Measurements from ENCODE around the gene PLXNC1.

The PLXNC1 gene

DNA sequence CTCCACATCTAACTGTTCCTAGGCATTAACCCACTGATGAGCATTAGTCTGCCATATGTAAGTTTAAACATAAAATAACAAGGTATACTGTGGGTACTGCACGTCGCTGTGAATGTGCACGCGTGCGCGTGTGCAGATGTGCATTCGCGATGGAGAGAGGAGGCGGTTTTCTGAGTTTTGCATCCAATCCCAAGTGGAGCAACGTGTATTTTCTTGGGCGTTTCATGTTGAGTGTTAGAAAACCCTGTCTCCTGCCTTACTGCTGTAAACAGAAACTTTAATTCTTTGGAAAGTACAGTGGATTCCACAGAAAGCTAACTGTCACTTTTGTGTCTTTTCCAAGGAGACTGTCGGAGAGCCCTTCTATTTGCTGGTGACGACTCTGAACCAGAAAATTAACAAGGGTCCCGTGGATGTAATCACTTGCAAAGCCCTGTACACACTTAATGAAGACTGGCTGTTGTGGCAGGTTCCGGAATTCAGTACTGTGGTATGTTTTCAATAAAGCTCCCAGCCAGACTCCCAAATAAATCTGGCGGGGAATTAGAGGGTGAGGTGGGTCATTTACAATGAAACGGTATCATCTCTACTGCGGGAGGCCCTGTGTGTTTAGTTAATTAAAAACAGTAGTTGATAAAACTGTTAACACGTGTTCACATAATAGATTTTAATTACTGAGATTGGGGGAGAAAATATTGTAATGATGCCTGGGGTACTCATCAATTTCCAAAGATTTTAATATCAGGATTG lies 116.5 kb downstream of the PLXNC1 start:
- Histone ChIP-seq H3K27me3 (ENCODE audit: control insufficient read depth, insufficient read depth, low read length) (no peaks in the 10 kb centered on the region; the same call in 1 of the 2 replicates), H3K9me3 (ENCODE audit: control insufficient read depth, insufficient read depth, low read length) (no peaks in the 10 kb centered on the region), H3K36me3 (ENCODE audit: control insufficient read depth, insufficient read depth, low read length) (no peaks in the 10 kb centered on the region), H3K4me1 (ENCODE audit: control insufficient read depth, insufficient read depth, low read length) (peaks cover 24% of the 10 kb centered on the region), H3K27ac (ENCODE audit: low read length) (no peak overlapping the region), H3K4me3 (ENCODE audit: low read length) (no peak overlapping the region)
- WGBS (ENCODE audit: insufficient coverage, insufficient read length) = no CpG with 5 or more reads among the region's 19 CpGs
- no peak for DNase-seq (ENCODE audit: low read depth, low spot score)

DNA sequence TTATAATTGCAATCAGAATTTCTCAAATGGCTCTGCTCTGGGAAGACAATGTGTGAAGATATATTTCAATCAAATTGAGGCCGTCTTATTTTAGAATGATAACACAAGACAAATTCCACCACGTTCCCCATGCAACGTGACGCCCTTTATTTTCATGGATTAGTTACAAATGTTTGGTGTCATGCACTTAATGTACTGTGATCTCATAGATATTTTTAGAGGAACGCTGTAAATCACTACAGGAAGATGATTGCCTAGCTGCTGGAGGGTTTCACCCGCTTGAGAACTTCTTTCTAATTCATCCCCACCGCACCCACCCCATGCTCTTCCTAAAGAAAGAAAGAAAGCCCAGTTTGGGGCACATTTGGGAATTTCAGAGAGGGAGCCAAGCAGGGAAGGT lies 117.2 kb downstream of the PLXNC1 start:
- Histone ChIP-seq H3K4me1 (ENCODE audit: control insufficient read depth, insufficient read depth, low read length) (peaks cover 23% of the 10 kb centered on the region), H3K36me3 (ENCODE audit: control insufficient read depth, insufficient read depth, low read length) (no peaks in the 10 kb centered on the region), H3K9me3 (ENCODE audit: control insufficient read depth, insufficient read depth, low read length) (no peaks in the 10 kb centered on the region), H3K4me3 (ENCODE audit: low read length) (no peak overlapping the region), H3K27me3 (ENCODE audit: control insufficient read depth, insufficient read depth, low read length) (no peaks in the 10 kb centered on the region; the same call in 1 of the 2 replicates), H3K27ac (ENCODE audit: low read length) (no peak overlapping the region)
- WGBS (ENCODE audit: insufficient coverage, insufficient read length) = no CpG with 5 or more reads among the region's 7 CpGs
- no peak for DNase-seq (ENCODE audit: low read depth, low spot score)

DNA sequence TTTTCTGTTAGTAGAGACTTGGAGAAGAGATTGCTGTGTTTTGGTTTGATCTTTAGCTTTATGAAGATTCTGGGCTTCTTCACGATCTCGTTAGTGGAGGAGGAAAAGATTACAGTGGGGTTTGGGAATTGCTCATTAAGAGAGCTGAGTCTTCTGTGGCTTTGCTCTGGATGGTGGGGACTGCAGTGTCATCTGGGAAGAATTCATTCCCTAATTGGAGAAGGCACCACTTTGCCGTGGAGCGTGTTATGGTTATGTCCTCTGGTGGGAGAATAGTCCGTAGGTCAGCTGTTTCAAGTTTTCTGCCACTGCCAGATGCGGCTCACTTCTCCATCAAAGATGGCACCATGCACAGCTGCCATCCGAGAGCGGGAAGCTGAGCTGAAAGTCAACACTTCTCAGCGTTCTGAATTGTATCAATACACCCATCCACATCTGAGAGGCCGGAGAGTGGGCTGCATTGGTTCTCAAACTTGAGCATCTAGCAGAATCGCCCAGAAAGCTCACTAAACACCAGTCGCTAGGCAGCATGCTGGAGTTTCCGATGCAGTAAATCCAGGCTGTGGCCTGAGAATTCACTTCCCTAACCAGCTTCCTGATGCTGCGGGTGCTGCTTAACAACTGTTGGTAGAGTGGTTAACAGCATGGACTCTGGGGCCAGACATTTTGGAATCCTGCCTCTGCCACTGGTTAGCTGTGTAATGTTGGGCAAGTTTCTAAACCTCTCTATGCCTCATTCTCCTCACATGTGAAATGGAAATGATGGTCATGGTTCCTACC lies 117.8 kb downstream of the PLXNC1 start:
- peaks cover 21% of the 10 kb centered on the region for H3K4me1 ChIP-seq (ENCODE audit: control insufficient read depth, insufficient read depth, low read length)
- H3K9me3 ChIP-seq (ENCODE audit: control insufficient read depth, insufficient read depth, low read length) = no peaks in the 10 kb centered on the region
- H3K27ac ChIP-seq (ENCODE audit: low read length) = no peak overlapping the region
- DNase-seq (ENCODE audit: low read depth, low spot score) = no peak
- H3K36me3 ChIP-seq (ENCODE audit: control insufficient read depth, insufficient read depth, low read length) = no peaks in the 10 kb centered on the region
- no peaks in the 10 kb centered on the region; the same call in 1 of the 2 replicates for H3K27me3 ChIP-seq (ENCODE audit: control insufficient read depth, insufficient read depth, low read length)
- no peak overlapping the region for H3K4me3 ChIP-seq (ENCODE audit: low read length)
- no CpG with 5 or more reads among the region's 14 CpGs for WGBS (ENCODE audit: insufficient coverage, insufficient read length)

DNA sequence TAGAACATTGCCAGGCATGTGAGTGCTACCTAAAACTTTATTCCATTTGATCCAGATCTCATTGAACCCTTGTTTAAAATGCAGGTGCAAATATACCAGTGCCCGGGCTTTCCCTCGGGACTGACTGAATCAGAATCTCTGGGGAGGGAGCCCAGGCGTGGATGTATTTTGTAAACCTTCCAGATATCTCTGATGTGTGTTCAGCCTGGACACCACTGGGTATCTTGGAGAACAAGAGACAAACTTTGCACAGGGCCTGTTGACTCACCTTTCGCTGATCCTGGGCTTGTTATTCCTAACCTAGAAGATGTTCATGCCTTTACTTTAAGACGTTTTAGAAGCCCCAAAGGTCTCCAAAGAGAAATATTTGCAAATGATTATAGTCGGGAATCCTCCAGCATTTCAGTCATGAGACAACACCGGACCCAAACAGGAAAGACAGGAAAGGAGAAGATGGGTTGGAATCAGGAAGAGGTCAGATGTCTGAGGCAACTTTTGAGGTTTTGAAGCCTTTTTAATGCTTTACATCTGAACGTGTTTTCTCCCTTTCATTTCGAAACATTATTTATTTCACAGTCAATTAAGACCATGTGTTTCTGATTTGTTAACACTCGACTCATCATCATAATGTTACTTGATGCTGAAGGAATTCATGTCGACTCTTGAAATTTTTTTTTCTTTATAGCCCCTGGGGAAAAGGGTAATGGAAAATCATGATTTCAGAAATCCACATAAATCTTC lies 118.6 kb downstream of the PLXNC1 start:
- Histone ChIP-seq H3K36me3 (ENCODE audit: control insufficient read depth, insufficient read depth, low read length) (no peaks in the 10 kb centered on the region), H3K4me3 (ENCODE audit: low read length) (no peak overlapping the region)
- no peak for DNase-seq (ENCODE audit: low read depth, low spot score)

DNA sequence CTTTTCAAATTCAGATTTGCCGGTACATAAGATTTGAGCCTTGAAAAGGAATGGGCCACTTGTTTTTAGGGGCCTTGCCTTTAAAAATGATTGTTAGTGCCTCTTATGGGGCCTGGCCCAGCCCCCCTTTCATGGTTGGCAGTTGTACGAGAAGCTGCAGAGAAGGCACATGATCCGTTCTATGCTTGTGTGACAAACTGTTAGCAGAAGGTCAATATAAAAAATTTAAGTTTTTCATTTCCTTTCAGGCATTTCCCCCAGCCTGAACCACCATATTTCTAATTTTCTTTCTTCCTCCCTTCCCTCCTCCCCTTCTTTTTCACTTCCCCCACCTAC lies 119.1 kb downstream of the PLXNC1 start:
- no peaks in the 10 kb centered on the region for H3K36me3 ChIP-seq (ENCODE audit: control insufficient read depth, insufficient read depth, low read length)
- no peak overlapping the region for H3K4me3 ChIP-seq (ENCODE audit: low read length)
- DNase-seq (ENCODE audit: low read depth, low spot score) = no peak
- H3K4me1 ChIP-seq (ENCODE audit: control insufficient read depth, insufficient read depth, low read length) = peaks cover 17% of the 10 kb centered on the region
- no peaks in the 10 kb centered on the region for H3K9me3 ChIP-seq (ENCODE audit: control insufficient read depth, insufficient read depth, low read length)
- H3K27ac ChIP-seq (ENCODE audit: low read length) = no peak overlapping the region
- H3K27me3 ChIP-seq (ENCODE audit: control insufficient read depth, insufficient read depth, low read length) = no peaks in the 10 kb centered on the region; the same call in 1 of the 2 replicates
- WGBS (ENCODE audit: insufficient coverage, insufficient read length) = no CpG with 5 or more reads among the region's 3 CpGs

More for the DNA sequence above, 118.6 kb downstream of the PLXNC1 start:
- WGBS (ENCODE audit: insufficient coverage, insufficient read length) = 100% methylated on average over 1 of the region's 11 CpGs
- H3K27me3 ChIP-seq (ENCODE audit: control insufficient read depth, insufficient read depth, low read length) = no peaks in the 10 kb centered on the region; the same call in 1 of the 2 replicates
- no peak overlapping the region for H3K27ac ChIP-seq (ENCODE audit: low read length)
- no peaks in the 10 kb centered on the region for H3K9me3 ChIP-seq (ENCODE audit: control insufficient read depth, insufficient read depth, low read length)
- H3K4me1 ChIP-seq (ENCODE audit: control insufficient read depth, insufficient read depth, low read length) = peaks cover 21% of the 10 kb centered on the region

DNA sequence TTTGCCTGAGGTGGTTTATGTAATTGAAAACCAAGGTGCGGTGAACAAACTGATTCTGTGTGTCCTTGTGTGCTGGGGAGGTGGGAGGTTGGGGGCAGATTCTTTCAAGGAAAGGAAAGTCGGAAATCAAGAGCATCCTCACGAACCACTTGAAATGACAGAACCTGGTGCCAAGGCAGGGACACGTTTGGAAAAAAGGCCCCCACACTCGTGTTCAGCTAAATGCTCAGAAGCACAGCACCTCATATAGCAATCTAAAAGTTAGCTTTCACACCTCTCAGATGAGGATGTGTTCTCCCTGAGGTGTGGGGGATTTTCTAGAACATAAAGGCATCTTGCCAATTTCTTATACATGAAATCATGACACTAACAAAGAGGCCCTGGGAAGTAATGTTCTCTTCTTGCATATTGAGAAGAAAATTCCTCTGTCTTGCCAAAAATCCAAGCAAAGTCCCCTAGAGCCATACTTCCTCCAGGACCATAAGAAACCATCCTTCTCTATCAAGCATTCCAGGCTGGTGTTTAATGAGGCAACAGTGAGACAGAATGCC lies 119.6 kb downstream of the PLXNC1 start:
- no CpG with 5 or more reads among the region's 5 CpGs for WGBS (ENCODE audit: insufficient coverage, insufficient read length)
- Histone ChIP-seq H3K4me1 (ENCODE audit: control insufficient read depth, insufficient read depth, low read length) (peaks cover 14% of the 10 kb centered on the region), H3K27me3 (ENCODE audit: control insufficient read depth, insufficient read depth, low read length) (no peaks in the 10 kb centered on the region; the same call in 1 of the 2 replicates), H3K9me3 (ENCODE audit: control insufficient read depth, insufficient read depth, low read length) (no peaks in the 10 kb centered on the region), H3K4me3 (ENCODE audit: low read length) (no peak overlapping the region), H3K27ac (ENCODE audit: low read length) (no peak overlapping the region), H3K36me3 (ENCODE audit: control insufficient read depth, insufficient read depth, low read length) (no peaks in the 10 kb centered on the region)
- no peak for DNase-seq (ENCODE audit: low read depth, low spot score)

DNA sequence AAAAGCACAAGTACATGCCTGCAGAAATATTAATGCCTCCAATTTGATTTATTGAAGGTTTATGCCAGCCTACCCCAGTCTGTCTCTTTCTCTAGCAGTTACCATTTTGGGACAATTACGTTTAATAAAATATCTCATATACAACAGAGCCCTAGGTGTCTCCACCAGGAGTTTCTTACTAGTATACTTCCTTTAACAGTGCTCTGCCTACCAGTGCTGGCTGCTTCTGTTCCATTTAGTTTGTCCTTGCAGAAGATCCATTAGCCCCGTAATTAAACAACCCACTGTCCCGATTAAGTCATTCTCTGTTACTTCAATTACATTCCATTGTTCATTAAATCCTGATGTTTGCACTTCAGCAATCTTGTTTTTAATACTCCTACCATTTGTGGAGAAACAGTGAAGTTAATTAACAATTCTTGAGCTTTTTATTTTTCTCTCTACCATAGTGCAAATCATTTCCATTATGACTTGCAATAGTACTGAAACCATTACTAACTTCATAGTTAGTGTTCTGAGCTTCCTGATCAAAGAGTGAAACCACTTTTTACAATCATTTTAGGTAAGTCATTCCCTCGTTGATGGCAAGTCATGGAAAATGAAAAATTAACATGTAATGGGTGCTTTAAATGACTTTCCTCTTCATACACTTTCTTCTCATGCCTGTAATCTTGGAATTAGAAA lies 121.1 kb downstream of the PLXNC1 start:
- Histone ChIP-seq H3K36me3 (ENCODE audit: control insufficient read depth, insufficient read depth, low read length) (no peaks in the 10 kb centered on the region), H3K4me1 (ENCODE audit: control insufficient read depth, insufficient read depth, low read length) (peaks cover 4% of the 10 kb centered on the region; the same call in 1 of the 2 replicates), H3K27ac (ENCODE audit: low read length) (no peak overlapping the region), H3K9me3 (ENCODE audit: control insufficient read depth, insufficient read depth, low read length) (no peaks in the 10 kb centered on the region), H3K27me3 (ENCODE audit: control insufficient read depth, insufficient read depth, low read length) (no peaks in the 10 kb centered on the region), H3K4me3 (ENCODE audit: low read length) (no peak overlapping the region)
- DNase-seq (ENCODE audit: low read depth, low spot score) = no peak
- no CpG with 5 or more reads among the region's 4 CpGs for WGBS (ENCODE audit: insufficient coverage, insufficient read length)

DNA sequence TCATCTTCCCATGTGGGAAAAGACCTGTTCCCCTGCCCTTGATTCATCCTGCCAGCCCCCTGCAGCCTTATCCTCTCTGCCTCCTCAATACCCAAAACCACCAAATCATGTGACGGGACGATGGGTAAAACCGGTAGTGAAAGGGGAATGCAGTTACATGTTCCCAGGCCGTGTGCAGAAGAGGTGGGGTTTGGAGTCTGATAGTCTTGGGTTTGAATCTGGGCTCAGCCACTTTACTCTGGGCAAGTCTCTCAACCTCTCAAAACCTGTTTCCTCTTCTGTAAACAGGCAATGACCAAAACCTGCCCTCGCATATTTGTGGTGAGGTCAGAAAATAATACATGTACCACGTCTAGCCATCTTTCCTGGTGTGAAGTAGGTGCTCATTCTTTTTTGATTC lies 123.0 kb downstream of the PLXNC1 start:
- Histone ChIP-seq H3K9me3 (ENCODE audit: control insufficient read depth, insufficient read depth, low read length) (no peaks in the 10 kb centered on the region), H3K27me3 (ENCODE audit: control insufficient read depth, insufficient read depth, low read length) (no peaks in the 10 kb centered on the region), H3K4me1 (ENCODE audit: control insufficient read depth, insufficient read depth, low read length) (no peaks in the 10 kb centered on the region), H3K27ac (ENCODE audit: low read length) (no peak overlapping the region), H3K36me3 (ENCODE audit: control insufficient read depth, insufficient read depth, low read length) (no peaks in the 10 kb centered on the region), H3K4me3 (ENCODE audit: low read length) (no peak overlapping the region)
- WGBS (ENCODE audit: insufficient coverage, insufficient read length) = no CpG with 5 or more reads among the region's 6 CpGs
- no peak for DNase-seq (ENCODE audit: low read depth, low spot score)

DNA sequence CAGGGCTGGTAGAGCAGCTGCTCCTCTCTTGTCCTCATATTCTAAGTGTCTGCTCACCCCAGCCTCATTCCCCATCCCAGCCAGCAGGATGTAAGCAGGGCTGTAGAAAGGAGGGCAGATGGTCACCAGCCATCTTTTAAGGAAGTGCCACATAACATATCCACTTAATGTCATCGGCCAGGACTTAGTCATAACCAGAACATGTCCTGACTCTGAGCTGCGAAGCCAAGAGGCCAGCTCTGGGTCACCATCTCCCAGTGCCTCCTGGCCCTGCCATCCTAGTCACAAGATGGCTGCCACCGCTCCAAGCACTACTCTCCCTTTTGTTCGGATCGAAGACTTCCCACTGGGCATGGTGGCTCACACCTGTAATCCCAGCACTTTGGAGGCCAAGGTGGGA lies 123.9 kb downstream of the PLXNC1 start:
- Histone ChIP-seq H3K27ac (ENCODE audit: low read length) (no peak overlapping the region), H3K9me3 (ENCODE audit: control insufficient read depth, insufficient read depth, low read length) (no peaks in the 10 kb centered on the region), H3K4me1 (ENCODE audit: control insufficient read depth, insufficient read depth, low read length) (no peaks in the 10 kb centered on the region), H3K4me3 (ENCODE audit: low read length) (no peak overlapping the region), H3K27me3 (ENCODE audit: control insufficient read depth, insufficient read depth, low read length) (no peaks in the 10 kb centered on the region), H3K36me3 (ENCODE audit: control insufficient read depth, insufficient read depth, low read length) (no peaks in the 10 kb centered on the region)
- no CpG with 5 or more reads among the region's 5 CpGs for WGBS (ENCODE audit: insufficient coverage, insufficient read length)
- no peak for DNase-seq (ENCODE audit: low read depth, low spot score)

DNA sequence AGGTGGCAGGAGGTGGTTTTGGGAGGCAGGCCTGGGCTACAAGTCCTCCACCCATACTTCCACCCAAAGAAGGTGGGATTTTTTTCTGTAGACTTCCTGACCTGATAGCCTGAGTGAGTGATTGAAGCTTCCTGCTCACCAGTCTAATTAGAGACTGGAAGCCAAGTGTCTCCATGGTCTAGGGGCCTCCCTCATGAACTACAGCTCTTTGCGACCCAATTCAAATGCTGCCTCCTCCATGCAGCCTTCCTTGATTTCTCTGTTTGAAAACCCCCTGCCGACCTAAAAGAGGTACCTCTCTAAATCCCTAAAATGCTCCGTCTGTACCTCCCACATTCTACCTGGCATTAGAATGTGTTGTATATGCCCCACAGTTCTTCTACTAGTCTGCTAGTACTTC lies 124.9 kb downstream of the PLXNC1 start:
- H3K27me3 ChIP-seq (ENCODE audit: control insufficient read depth, insufficient read depth, low read length) = no peaks in the 10 kb centered on the region
- no peak for DNase-seq (ENCODE audit: low read depth, low spot score)
- no peaks in the 10 kb centered on the region for H3K9me3 ChIP-seq (ENCODE audit: control insufficient read depth, insufficient read depth, low read length)
- WGBS (ENCODE audit: insufficient coverage, insufficient read length) = no CpG with 5 or more reads among the region's 3 CpGs
- H3K4me3 ChIP-seq (ENCODE audit: low read length) = no peak overlapping the region
- H3K4me1 ChIP-seq (ENCODE audit: control insufficient read depth, insufficient read depth, low read length) = no peaks in the 10 kb centered on the region; the same call in 1 of the 2 replicates
- H3K27ac ChIP-seq (ENCODE audit: low read length) = no peak overlapping the region
- no peaks in the 10 kb centered on the region for H3K36me3 ChIP-seq (ENCODE audit: control insufficient read depth, insufficient read depth, low read length)
